Stimulated activated CD8-positive, alpha-beta memory T cell treated with anti-CD3 and anti-CD28 coated beads, Interleukin-4, amount 100 ng/mL, for 4 hours (primary cell): ENCODE measurements around the gene ABLIM3.

Experiments
- DNase-seq, 2 donors: peaks; one replicate each; pipeline ENCODE4 v3.0.0-alpha.2; 2020; ENCODE audit warnings: low read depth in 2 of 2, low spot score in 1 of 2

ABLIM3 gene

DNA sequence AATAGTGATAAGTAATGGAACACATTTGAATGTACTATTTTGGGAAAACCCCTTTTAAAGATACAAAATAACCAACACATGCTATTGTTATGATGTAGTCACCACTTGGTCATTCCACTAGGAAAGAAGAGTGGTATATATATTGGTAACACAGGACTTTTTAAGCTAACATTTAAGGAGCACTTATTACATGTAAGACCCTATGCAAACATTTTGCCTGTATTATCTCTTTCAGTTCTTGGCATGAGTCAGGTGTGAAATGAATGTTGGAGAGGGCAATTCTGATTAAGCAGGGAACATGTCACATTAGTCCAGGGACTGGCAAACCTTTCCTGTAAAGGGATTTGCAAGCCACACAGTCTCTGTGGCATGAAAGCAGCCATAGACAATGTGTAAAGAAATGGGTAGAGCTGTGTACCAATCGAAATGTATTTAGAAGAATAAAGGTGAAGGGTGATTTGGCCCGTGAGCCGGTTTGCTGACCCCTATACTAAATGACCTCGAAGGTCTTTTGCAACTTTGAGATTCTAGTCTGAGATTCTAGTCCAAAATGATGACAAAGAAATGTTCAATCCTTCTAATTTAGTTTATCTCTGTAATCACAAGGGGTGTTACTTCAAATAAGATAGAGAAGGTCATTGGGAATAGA lies 15.3 kb downstream of the ABLIM3 start:
- DNase-seq = no peak

- no peak for DNase-seq
Measured at GRCh38 chr5:149157330-149157729, 16.0 kb downstream of the ABLIM3 start.

- no peak for DNase-seq
Measured at GRCh38 chr5:149160291-149160787, 19.0 kb downstream of the ABLIM3 start.

GRCh38 chr5:149161026-149161687 lies 19.9 kb downstream of the ABLIM3 start:
- DNase-seq = no peak

DNA sequence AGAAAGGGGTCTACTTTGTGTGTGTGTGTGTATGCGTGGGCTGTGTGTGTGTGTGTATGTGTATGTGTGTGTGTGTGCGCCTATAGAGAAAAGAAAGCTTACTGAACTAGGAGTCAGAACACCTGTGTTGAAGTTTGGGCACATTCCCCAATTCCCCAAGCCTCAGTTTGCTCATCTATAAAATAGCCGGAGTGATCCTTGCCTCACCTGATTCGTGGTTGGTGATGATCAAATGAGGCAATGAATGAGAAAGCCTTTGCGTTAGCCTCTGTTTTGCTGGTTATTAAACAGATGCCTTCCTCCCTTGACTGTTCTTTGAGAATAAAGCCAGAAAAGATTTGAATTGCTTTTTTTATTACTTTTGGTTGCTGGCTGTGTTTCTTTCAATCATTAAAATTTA lies 20.6 kb downstream of the ABLIM3 start:
- no peak for DNase-seq

DNA sequence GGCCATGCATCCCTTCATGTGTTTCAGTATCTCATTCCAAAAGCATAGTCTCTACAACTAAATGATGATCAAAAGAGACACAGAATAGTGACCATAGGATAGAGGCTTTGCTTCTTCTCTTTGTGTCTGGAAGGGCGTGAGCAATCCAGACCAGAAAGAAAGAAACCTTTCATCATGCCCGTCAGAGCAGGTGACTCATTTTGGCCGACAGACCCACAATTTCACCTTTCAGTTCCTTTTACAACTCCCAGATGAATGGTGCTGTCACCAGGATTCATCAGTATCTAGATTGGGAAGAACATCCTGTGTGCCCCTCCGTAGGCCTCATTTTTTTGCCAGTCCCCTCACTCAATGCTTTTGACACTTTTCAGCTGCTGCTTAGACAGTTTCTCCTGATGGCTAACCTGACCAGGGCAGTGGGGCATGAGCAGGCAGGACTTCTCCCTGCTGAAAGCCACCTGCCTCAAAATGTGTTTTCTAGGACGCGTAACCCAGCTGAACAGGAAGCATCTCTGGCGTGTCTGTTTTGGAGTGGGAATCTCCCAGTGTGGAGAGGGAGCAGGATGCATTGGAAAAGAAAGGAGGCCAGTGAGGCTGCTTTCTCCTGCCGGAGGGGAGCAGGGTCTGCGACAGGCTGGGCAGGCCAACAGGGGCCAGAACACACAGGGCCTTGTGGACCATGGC lies 21.2 kb downstream of the ABLIM3 start:
- no peak for DNase-seq

DNA sequence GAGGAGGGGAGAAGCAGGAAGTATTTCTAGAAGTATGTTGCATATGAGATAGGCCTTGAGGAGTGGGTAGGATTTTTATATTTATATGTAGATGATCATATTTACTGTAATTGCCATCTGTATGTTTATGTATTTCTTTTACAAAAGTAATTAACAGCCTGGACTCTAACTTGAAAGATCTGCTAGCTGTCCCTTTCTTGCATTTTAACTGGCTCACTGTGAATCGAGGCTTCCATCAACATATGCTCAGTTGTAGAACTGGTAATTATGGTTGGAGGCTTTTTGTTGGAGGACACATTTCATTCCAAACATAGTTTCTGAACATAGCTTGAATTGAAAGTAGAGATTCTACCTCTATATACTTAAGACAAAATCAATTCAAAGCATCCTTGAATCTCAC lies 23.4 kb downstream of the ABLIM3 start:
- DNase-seq = no peak

DNA sequence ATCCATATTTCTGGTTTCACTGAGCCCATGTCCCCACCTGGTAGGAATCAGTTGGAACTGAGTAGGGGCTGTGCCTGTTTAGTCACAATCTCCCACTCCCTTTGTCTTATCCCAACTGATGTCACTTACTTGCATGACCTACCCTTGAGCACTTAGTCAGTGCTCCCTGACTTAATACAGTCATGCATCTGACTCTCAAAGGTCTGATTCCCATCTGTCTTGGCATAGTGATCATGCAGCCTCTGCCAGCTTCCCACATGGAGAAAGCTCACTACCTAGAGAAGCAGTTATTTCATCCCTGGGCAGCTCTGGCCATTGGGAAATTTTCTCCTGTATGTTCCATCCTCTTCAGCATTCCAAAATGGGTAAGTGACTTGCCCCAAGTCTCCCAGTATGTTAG lies 24.8 kb downstream of the ABLIM3 start:
- no peak for DNase-seq

DNA sequence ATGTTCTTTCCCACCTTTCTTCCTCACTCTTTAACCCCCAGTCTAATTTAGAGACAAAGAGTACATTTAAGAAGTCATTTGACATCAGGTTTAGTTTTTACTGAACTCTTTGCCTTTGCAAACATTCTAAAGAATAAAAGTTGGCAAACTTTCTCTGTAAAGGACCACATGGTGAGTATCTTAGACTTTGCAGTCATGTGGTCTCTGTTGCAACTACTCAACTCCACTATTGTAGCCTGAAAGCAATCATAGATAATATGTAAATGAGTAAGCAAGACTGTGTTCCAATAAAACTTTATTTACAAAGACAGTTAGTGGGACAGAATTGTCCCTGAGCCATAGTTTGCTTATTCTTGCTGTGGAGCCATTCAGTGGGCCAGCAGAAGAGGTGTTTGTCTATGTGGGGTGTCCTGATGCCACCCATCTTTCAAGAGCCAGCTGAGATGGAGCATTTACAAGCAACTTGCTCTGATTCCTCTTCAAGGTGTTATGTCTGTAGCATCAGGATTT lies 25.4 kb downstream of the ABLIM3 start:
- DNase-seq = no peak

DNA sequence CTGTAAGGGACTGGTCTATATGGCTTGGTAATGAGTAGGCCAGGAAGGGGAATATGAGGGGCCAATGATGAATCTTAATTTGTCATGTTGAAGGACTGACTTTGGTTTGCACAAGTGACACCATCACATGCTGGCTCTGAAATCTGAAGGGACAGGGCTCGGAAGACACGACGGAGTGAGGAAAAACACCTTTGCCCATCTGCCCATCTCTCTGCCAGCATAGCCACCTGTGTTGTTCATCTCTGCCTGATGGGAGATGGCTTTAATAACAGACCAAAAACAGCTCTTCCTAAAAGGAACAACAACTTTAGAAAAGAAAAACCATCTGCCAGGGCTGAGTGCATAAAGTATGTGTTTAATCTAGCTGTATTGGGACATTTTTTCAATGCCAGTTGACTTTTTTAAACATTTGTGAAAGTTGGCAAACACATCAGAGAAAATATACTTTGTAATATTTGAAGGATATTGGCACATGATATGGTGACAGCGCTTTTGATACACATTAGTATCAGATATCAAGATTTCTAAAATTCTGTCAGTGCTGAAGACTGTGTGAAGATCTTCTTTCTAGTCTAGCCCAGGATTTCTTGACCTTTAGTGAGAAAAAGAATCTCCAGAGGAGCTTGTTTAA lies 27.1 kb downstream of the ABLIM3 start:
- DNase-seq = no peak

GRCh38 chr5:149170299-149170698 lies 29.0 kb downstream of the ABLIM3 start:
- no peak for DNase-seq

DNA sequence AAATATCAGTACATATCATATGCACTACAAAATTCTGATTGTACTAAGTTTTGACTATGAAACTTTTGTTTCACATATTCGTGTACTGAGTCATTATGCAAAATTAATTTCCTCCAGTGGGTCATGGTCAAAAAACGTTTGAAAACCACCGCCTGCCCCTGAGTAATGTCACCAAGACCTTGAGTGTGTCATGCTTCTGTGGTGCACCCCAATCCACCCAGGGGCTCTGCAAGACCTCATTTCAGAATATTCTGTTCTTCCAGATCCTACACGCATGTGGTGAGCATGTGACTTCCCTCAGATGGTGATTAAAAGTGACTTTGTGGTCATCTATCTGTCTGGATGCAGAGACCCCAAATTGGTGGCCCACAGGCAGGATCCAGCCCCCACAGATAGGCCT lies 31.0 kb downstream of the ABLIM3 start:
- DNase-seq = no peak

- no peak for DNase-seq
Measured at GRCh38 chr5:149172709-149173505, 31.6 kb downstream of the ABLIM3 start.

DNA sequence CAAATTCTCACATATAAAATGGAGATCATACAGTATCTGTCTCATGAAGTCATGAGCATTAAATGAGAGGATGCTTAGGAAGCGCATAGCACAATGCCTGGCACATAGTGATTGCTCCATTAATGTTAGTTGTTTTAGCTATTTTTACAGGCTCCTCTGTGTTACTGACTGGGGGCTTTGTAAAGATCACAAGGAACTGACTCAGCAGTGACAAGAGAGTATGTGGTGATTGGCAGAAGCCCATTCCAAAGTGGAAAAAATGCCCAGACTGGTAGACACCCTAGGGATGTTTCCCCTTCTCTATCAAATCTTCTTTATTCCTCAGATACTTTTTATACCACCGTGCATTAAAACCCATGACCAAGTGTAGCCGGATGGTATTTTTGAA lies 33.5 kb downstream of the ABLIM3 start:
- DNase-seq = no peak

DNA sequence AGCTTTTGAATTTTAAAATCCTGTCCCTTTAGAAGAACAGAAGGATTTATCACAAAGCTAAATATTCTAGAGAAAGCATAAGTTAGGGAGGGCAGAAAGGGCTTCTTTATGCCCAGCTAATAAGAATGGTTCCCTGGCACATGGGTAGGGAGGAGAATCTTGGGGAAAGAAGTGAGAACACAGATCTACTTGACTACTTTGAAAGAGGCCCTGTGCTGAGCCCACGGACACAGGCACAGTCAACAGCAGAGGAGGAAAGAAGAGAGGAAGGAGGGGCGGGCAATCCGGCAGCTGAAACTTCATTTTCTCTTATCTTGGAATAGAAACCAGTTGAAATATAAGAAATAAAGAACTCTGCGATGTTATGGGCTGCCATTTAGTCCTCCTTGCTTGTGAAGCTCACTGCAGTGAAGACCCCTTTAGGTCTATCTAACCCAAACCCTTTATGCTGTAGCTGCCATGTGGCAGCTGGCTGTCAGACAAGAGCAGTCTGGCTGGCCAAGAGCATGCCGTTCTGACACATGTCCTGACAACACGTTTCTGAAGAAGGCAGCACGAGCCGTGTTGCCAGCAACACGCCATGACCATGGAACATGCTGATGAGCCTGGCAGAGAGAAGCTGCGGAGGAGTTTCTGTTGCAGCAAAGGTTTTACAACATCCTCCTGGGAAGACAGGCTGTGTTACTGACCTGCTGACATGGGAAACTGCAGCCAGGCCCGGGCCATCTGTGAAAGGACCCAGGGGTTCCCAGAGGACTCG lies 34.2 kb downstream of the ABLIM3 start:
- no peak for DNase-seq

DNA sequence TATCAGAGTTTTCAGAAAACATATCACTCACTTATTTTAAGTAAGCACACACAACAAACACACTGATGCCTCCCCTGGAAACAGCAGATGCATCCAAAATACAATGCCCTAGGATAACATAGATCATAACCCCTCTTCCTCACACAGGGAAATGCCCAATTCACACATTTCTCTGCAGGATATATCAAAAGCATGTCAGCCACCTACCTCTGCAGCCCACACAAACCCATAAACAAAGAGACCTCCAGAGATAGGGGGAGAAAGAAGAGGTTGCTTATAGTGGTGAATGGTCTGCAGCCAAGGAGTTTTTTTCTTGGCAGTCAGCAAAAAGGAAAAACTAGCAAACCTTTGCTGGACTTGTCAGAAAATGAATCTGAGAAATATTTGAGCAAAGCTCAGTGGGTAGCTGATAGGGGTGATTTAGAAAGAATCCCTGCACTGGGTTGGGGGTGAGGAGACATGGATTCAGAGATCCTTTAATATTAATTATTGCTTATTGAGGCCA lies 36.1 kb downstream of the ABLIM3 start:
- DNase-seq = no peak

- DNase-seq = no peak
Measured at GRCh38 chr5:149177911-149178565, 36.7 kb downstream of the ABLIM3 start.

GRCh38 chr5:149181732-149182131 lies 40.4 kb downstream of the ABLIM3 start:
- no peak for DNase-seq

DNA sequence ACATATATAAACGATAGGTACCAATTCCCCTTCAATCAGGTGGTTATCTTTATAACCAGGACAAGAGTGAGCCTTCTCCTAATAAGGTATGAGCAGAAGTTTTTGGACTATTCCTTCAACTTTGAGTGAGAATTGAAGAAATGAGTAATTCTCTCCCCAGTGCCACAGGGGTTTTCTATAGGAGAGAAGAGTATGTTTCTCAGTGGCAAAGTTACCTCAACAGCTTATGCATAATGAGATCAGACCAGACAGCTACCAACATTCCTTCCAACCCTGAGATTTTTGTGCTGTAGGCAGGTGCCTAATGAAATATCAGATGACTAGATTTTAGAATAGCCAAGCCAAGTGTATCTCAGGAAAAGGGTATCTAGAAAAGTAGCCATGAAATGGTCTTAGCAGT lies 40.9 kb downstream of the ABLIM3 start:
- no peak for DNase-seq
